NOMO-1 treated with dmso at 0.1 percent for 144 hours (cell line): ENCODE results near the gene METAP1D.
"Not testable (repeated sequence)": the region's sequence is repeated elsewhere in the genome, so short reads cannot be mapped to it uniquely, and the experiment has no call there.

Experiments
- DNase-seq: peaks from one replicate; lab custom pipeline; 2025; ENCODE audit not compliant: unreplicated experiment; lab: John Stamatoyannopoulos, UW

Gene METAP1D

GRCh38 chr2:172047566-172048507 lies 48.1 kb downstream of the METAP1D start:
- no peak for DNase-seq

GRCh38 chr2:172048508-172049503 lies 49.1 kb downstream of the METAP1D start:
- DNase-seq, result no peak

GRCh38 chr2:172049567-172050120 lies 49.9 kb downstream of the METAP1D start:
- DNase-seq, result no peak

- DNase-seq, result no peak
These were observed 50.8 kb downstream of the METAP1D start for GRCh38 chr2:172050479-172051125.

GRCh38 chr2:172052000-172052983 lies 52.5 kb downstream of the METAP1D start:
- DNase-seq, result no peak

GRCh38 chr2:172053486-172053885 lies 53.7 kb downstream of the METAP1D start:
- DNase-seq, result no peak

GRCh38 chr2:172056293-172056692 lies 56.5 kb downstream of the METAP1D start:
- DNase-seq, result no peak

- DNase-seq, result no peak
These were observed 58.9 kb downstream of the METAP1D start for GRCh38 chr2:172058660-172059059.

GRCh38 chr2:172060118-172060517 lies 60.4 kb downstream of the METAP1D start:
- DNase-seq, result not testable (repeated sequence)

- DNase-seq, result no peak
These were observed 62.8 kb downstream of the METAP1D start for GRCh38 chr2:172062402-172063004.

- DNase-seq, result no peak
These were observed 63.7 kb downstream of the METAP1D start for GRCh38 chr2:172063446-172063845.

- no peak for DNase-seq
These were observed 65.4 kb downstream of the METAP1D start for GRCh38 chr2:172065111-172065510.

GRCh38 chr2:172066394-172066886 lies 66.7 kb downstream of the METAP1D start:
- DNase-seq, result no peak

GRCh38 chr2:172067905-172068304 lies 68.2 kb downstream of the METAP1D start:
- DNase-seq, result not testable (repeated sequence)

- DNase-seq, result no peak
These were observed 71.2 kb downstream of the METAP1D start for GRCh38 chr2:172070936-172071335.

GRCh38 chr2:172072303-172072702 lies 72.5 kb downstream of the METAP1D start:
- no peak for DNase-seq

GRCh38 chr2:172072706-172073105 lies 73.0 kb downstream of the METAP1D start:
- no peak for DNase-seq

GRCh38 chr2:172073518-172073917 lies 73.8 kb downstream of the METAP1D start:
- no peak for DNase-seq

- no peak for DNase-seq
These were observed 74.5 kb downstream of the METAP1D start for GRCh38 chr2:172074254-172074653.
